Measurements from ENCODE around the gene PDE6G. TPM values are rescaled to one million over a fixed set of nuclear protein-coding genes. Genes with fewer than 3 reads are reported as not detected.

Gene PDE6G
- total and polyA plus RNA-seq, 2 of the 4 experiments (the other 2 are of a cell fraction), result 2.7 TPM; not detected in 1

- 39% methylated on average over 8 of the region's 12 CpGs; no CpG with 5 or more reads in 1 of the 2 experiments for WGBS, 2 experiments (ENCODE audit: extremely low coverage in 2 of 2, insufficient read length in 1 of 2)
- H2BK5ac ChIP-seq (ENCODE audit: low read depth, low read length, poor library complexity, severe bottlenecking), result peak overlapping the region; percentile 75
- no peak overlapping the region; the same call in 2 of the 3 replicates for H2BK15ac ChIP-seq (ENCODE audit: low read depth, low read length)
- ATAC-seq (ENCODE audit: low read depth) (peak; percentile 5; the same call in 1 of the 2 replicates), DNase-seq (peak; percentile 87)
- peak overlapping the region; percentile 82; the same call in 1 of the 2 replicates for H3K4ac ChIP-seq (ENCODE audit: low read depth, low read length)
- H3K9ac ChIP-seq (ENCODE audit: low read depth, low read length), result peak overlapping the region; percentile 90
- H3K4me1 ChIP-seq (ENCODE audit: control insufficient read depth, insufficient read depth, low read length), result peaks cover 10% of the 10 kb centered on the region
- no peaks in the 10 kb centered on the region for H3K9me3 ChIP-seq (ENCODE audit: control insufficient read depth, insufficient read depth, low read length)
- in situ Hi-C loops (cut with MboI; ENCODE audit: low sequenced_read_pairs) (no loop called here), intact Hi-C loops (cut with micrococcal nuclease) (no loop called here), dilution Hi-C loops (cut with HindIII; ENCODE audit: low sequenced_read_pairs, unreplicated experiment) (no loop called here)
- BruUV-seq (replicated peaks), result no TSS peak
- no peak overlapping the region for H3K56ac ChIP-seq (ENCODE audit: extremely low read depth, insufficient read depth, low read length)
- H3K36me3 ChIP-seq (ENCODE audit: control insufficient read depth, insufficient read depth, low read length), result peaks cover 47% of the 10 kb centered on the region
- peak overlapping the region; percentile 81; the same call in 1 of the 2 replicates for H3K27ac ChIP-seq (ENCODE audit: insufficient read depth, low read length)
- H3K4me2 ChIP-seq (ENCODE audit: low read depth, low read length), result peak overlapping the region; percentile 99
- H3K4me3 ChIP-seq (ENCODE audit: insufficient read depth, low read depth, low read length), result peak overlapping the region; percentile 59
- peak overlapping the region; percentile 99; the same call in 1 of the 2 replicates for H2AK5ac ChIP-seq (ENCODE audit: low read depth, low read length)
- H4K5ac ChIP-seq (ENCODE audit: low read depth, low read length), result no peak overlapping the region
- TF ChIP-seq RCOR1 (IDR thresholded peaks at IDR 0.05; ENCODE audit: insufficient replicate concordance, low read length), result peak; percentile 81
- no peak for TF ChIP-seq RFX5 (IDR thresholded peaks at IDR 0.05; ENCODE audit: low read depth, low read length)
- TF ChIP-seq USF2 (IDR thresholded peaks at IDR 0.05; ENCODE audit: low read depth, low read length), result no peak
- no peak for TF ChIP-seq CTCF (conservative IDR thresholded peaks at IDR 0.05; ENCODE audit: low read depth, low read length)
- TF ChIP-seq POLR2A (IDR thresholded peaks at IDR 0.05; ENCODE audit: low read depth, low read length), result peak; percentile 57
- peak; percentile 69 for TF ChIP-seq FOS (IDR thresholded peaks at IDR 0.05; ENCODE audit: low read depth, low read length)
- peak; percentile 58; the same call in 1 of the 2 replicates for TF ChIP-seq MAZ (IDR thresholded peaks at IDR 0.05; ENCODE audit: borderline replicate concordance, low read depth, low read length)
- peak; percentile 33; the same call in 1 of the 2 replicates for TF ChIP-seq MXI1 (IDR thresholded peaks at IDR 0.05; ENCODE audit: borderline replicate concordance, low read depth, low read length)
- TF ChIP-seq NFE2L2 (IDR thresholded peaks at IDR 0.05; ENCODE audit: low read depth, low read length), result no peak
- H3K14ac ChIP-seq (replicated peaks; ENCODE audit: low read depth, low read length), result peak overlapping the region; percentile 79
- H3K79me1 ChIP-seq (ENCODE audit: low read depth in 1 of 2, low read length in 2 of 2), result peaks cover 15 to 77% of the 10 kb centered on the region in 2 experiments; a peak in 3 of 4 replicates
- peak overlapping the region; percentile 97 for H2AK9ac ChIP-seq (replicated peaks; ENCODE audit: low read depth, low read length, poor library complexity)
- H2BK20ac ChIP-seq (ENCODE audit: low read depth, low read length), result no peak overlapping the region
- peak overlapping the region in 1 of 2 experiments; percentile 65; a peak in 2 of 4 replicates for H4K8ac ChIP-seq (ENCODE audit: low read depth in 2 of 2, low read length in 2 of 2)
- ChIA-PET POLR2A (ENCODE audit: unreplicated experiment) (no interaction called here), CTCF (no interaction called here)
- H4K20me1 ChIP-seq (ENCODE audit: insufficient read depth, low read length), result peaks cover 60% of the 10 kb centered on the region
- peak overlapping the region; percentile 98; the same call in 1 of the 2 replicates for H3K23ac ChIP-seq (ENCODE audit: low read depth, low read length)
- peaks cover 6% of the 10 kb centered on the region; the same call in 1 of the 2 replicates for H3K9me1 ChIP-seq (ENCODE audit: insufficient read depth, low read length)
- peak overlapping the region; percentile 87 for H2AFZ ChIP-seq (replicated peaks; ENCODE audit: low read length, poor library complexity)
- no peak overlapping the region for H3K18ac ChIP-seq (ENCODE audit: low read depth, low read length)
- H3K27me3 ChIP-seq (ENCODE audit: control insufficient read depth, insufficient read depth, low read length), result no peaks in the 10 kb centered on the region
- peak overlapping the region; percentile 21; the same call in 1 of the 2 replicates for H2BK120ac ChIP-seq (ENCODE audit: low read depth, low read length)
- H4K91ac ChIP-seq (ENCODE audit: insufficient read depth, low read depth, low read length), result peak overlapping the region; percentile 75; the same call in 1 of the 2 replicates
These were observed 28.8 kb upstream of the PDE6G start for GRCh38 chr17:81685108-81685507.
